Stimulated activated CD4-positive, alpha-beta T cell treated with anti-CD3 and anti-CD28 coated beads, Interleukin-12 subunit alpha, Interleukin-12 subunit beta, amount 100 ng/mL, for 4 hours (primary cell): Measurements from ENCODE around the gene CARD14.
"Not testable (repeated sequence)": the region's sequence is repeated elsewhere in the genome, so short reads cannot be mapped to it uniquely, and the experiment has no call there.

Experiments
- DNase-seq: peaks from one replicate; pipeline ENCODE4 v3.0.0-alpha.2; 2020

Gene CARD14

GRCh38 chr17:80151333-80151732 is 18.5 kb upstream of the CARD14 start:
- DNase-seq, result no peak

GRCh38 chr17:80152081-80152702 is 17.6 kb upstream of the CARD14 start:
- DNase-seq, result no peak

- DNase-seq, result no peak
Observed at GRCh38 chr17:80153004-80153403, 16.8 kb upstream of the CARD14 start.

GRCh38 chr17:80154166-80154565 is 15.7 kb upstream of the CARD14 start:
- no peak for DNase-seq

DNA sequence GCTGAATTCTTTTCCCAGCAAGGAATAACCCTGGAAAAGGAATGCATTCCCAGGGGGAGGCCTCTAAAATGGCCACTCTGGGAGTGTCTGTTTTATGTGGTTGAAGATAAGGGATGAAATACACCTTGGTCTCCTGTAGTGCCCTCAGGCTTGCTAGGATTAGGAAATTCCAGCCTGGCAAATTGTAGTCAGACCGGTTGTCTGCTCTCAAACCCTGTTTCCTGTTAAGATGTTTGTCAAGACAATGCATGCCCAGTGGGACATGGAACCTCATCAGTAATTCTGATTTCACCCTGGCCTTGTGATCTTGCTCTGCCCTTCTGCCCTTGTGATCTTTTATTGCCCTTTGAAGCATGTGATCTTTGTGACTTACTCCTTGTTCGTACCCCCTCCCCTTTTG is 14.2 kb upstream of the CARD14 start:
- not testable (repeated sequence) for DNase-seq

DNA sequence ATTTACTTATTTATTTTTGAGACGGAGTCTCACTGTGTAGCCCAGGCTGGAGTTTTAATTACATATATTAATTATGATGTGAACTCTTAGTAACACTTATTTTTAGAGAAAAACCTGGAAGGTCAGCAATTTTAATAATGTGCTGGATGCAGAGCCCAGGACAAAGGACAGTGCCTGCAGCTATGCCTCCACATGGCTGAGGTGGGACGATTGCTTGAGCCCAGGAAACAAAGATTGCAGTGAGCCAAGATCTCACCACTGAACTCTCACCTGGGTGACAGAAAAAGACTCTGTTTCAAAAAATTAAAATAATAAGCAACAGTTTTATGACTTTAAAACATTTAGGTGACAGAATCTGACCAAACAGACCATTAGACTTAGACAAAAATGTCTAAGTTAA is 11.0 kb upstream of the CARD14 start:
- DNase-seq, result no peak

DNA sequence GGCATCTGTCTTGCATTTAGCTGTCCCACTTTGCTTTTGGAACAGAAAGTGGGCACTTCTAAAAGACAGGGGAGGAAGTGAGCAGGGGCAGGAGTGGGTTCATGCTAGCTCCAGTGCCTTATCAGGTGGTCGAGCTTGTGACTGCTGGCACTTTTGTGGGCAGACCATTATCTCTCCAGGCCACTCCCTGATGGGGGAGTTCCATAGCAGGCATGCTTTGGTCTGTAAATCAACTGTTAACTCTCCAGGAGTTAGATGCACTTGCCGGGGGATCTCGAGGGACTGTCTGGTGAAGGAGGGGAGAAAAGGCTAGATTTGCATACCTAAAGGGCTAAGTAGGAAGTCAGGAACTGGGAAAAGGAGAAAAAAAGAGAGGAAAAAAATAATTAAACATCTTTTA is 9.3 kb upstream of the CARD14 start:
- no peak for DNase-seq

GRCh38 chr17:80163336-80163735 is 6.5 kb upstream of the CARD14 start:
- DNase-seq, result no peak

- DNase-seq, result no peak
Observed at GRCh38 chr17:80164185-80164584, 5.6 kb upstream of the CARD14 start.

- no peak for DNase-seq
Observed at GRCh38 chr17:80166446-80166845, 3.4 kb upstream of the CARD14 start.

- no peak for DNase-seq
Observed at GRCh38 chr17:80168371-80168770, 1.5 kb upstream of the CARD14 start.

- DNase-seq, result no peak
Observed at GRCh38 chr17:80169107-80169506, 723 bp upstream of the CARD14 start.

DNA sequence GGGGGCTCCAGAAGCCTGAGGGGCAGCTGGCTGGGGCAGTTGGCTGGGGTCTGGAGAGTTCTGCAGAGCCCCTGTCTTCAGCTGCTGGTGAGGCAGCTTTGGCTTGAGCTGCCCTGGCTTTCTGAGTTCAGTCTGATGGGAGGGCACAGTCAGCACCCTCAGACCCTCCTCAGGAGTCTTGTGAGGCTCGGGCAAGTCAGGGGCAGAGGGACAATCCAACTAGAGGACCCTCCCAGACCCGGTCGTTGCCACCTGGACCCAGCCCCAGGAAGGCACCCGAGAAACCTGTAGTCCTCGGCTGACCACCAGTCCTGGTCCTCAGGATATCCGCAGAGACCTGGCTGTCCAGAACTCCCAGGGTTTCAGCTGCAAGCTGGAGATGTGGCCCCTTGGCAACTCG is 1.9 kb downstream of the CARD14 start:
- DNase-seq, result no peak

GRCh38 chr17:80173126-80173525 is 3.3 kb downstream of the CARD14 start:
- no peak for DNase-seq

DNA sequence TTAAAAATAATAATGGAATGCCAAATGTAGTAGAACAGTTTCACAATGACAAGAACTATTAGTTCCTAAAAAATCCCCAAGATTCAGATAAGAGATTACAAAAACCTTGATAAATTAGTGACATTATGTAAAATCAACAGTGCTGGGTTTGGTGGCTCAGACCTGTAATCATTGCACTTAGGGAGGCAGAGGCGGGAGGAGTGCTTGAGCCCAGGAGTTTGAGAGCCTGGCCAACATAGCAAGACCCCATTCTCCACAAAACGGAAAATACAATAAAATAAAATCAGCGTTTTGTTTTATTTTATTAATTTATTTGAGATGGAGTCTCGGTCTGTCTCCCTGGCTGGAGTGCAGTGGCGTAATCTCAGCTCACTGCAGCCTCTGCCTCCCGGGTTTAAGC is 4.1 kb downstream of the CARD14 start:
- no peak for DNase-seq

DNA sequence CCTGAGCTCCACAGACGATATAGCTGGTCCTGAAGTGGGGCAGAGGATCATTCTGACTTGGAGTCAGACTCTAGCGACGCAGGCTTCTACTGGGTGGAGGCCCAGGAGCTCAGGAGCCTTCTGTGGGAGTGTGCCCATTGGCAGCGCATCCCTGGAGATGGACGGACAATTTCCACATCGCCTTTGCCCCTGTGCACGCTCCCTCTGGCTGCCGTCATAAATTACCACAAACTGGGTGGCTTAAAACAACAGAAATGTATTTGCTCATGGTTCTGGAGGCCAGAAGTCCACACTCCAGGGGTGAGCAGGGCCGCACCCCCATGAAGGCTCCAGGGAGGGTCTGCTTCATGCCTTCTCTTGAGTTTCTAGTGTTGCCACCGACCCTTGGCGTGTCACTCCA is 6.9 kb downstream of the CARD14 start:
- no peak for DNase-seq

DNA sequence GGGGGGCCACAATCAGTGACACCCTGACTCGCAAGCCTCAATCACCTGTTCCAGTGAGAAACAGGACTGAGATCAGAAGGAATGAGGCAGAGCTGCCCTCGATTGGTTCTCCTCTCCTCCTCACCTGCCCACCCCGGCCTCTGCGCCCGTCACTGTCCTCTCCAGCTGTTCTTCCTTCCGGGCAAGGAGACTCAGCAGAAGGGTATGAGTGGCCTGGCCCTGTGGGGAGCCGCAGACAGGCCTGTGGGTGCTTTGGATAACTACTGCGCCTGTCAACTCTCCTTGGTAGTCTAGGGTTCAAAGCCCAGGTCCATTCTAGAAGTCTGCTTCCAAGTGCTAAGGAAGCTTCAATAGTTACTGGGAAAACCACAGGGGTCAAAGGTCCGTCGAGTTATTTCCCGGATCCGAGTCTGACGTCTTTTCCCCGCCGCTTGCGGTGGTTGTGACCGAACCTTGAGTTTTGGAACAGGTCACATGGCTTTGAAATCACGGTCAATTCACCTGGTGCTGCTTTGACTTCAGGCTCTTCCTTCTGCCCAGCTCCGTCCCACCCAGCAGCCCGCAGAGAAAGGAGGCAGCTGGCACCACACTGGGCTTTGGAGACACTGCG is 8.3 kb downstream of the CARD14 start:
- no peak for DNase-seq

DNA sequence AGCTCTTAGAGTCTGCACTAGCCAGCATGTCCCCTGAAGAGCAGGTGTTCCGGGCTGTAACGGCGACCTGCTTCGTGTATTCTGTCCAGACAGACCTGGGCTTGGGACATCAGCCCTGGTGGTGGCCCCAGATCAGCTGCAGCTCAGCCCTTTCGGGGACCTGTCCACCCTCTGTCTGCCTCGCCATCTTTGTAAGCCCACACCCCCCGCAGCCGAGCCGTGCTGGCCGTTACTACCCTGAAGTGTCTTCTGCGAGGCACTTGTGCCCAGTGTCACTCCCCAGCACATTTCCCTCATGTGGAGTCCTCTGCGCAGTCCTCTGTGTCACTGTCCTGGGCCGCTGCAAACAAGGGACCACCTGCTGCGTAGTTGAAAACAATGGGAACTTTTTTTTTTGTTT is 10.4 kb downstream of the CARD14 start:
- DNase-seq, result no peak

DNA sequence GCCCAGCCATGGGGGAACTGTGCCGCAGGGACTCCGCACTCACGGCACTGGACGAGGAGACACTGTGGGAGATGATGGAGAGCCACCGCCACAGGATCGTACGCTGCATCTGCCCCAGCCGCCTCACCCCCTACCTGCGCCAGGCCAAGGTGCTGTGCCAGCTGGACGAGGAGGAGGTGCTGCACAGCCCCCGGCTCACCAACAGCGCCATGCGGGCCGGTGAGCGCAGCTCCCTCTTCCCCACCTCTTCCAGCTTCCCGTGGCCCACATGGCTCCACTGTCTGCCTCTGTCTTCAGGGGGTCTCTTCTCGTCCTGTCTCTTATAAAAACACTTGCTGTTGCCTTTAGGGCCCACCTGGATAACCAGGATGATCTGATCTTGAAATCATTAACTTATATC is 11.6 kb downstream of the CARD14 start:
- DNase-seq, result no peak

GRCh38 chr17:80182118-80182844 is 12.5 kb downstream of the CARD14 start:
- DNase-seq, result no peak

DNA sequence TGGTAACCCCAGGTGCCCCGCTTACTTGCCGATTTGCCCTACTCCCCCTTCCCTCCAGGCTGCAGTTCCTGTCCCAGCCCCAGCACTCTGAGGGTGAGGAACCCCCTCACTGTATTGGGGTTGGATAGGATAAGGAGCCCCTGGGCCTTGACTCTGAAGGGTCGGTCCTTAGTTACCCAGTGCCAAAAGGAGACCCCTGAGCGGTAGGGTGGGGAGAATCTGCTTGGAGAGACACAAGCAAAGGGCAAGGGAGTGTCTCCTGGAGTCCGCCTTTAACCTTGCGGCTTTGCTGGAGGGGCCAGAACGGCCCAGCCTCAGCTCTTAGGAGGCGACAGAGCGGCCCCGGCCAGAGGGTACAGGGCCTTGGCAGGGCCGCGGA is 13.0 kb downstream of the CARD14 start:
- no peak for DNase-seq

GRCh38 chr17:80183581-80184422 is 14.0 kb downstream of the CARD14 start:
- DNase-seq, result no peak

- no peak for DNase-seq
Observed at GRCh38 chr17:80184423-80184714, 14.5 kb downstream of the CARD14 start.

- DNase-seq, result no peak
Observed at GRCh38 chr17:80185968-80186367, 16.1 kb downstream of the CARD14 start.
